Stimulated activated CD8-positive, alpha-beta memory T cell treated with anti-CD3 and anti-CD28 coated beads, Interleukin-7, amount 100 ng/mL, for 48 hours (primary cell): Measurements from ENCODE around the gene GMPPA.

Source experiments
- DNase-seq, 2 donors: peaks; one replicate each; pipeline ENCODE4 v3.0.0-alpha.2; 2020; ENCODE audit warnings: low read depth in 1 of 2; ENCODE audit errors: extremely low read depth in 1 of 2

The GMPPA gene

GRCh38 chr2:219484343-219485200 lies 14.1 kb upstream of the GMPPA start:
- no peak for DNase-seq

GRCh38 chr2:219485201-219485580 lies 13.5 kb upstream of the GMPPA start:
- DNase-seq = no peak

GRCh38 chr2:219486380-219486959 lies 12.2 kb upstream of the GMPPA start:
- no peak for DNase-seq

- no peak for DNase-seq
Measured at GRCh38 chr2:219488149-219488843, 10.4 kb upstream of the GMPPA start.

GRCh38 chr2:219488844-219489194 lies 9.9 kb upstream of the GMPPA start:
- no peak for DNase-seq

- DNase-seq = no peak
Measured at GRCh38 chr2:219489315-219489714, 9.4 kb upstream of the GMPPA start.

- no peak for DNase-seq
Measured at GRCh38 chr2:219490186-219490585, 8.5 kb upstream of the GMPPA start.

- no peak for DNase-seq
Measured at GRCh38 chr2:219490600-219491130, 8.0 kb upstream of the GMPPA start.

- no peak for DNase-seq
Measured at GRCh38 chr2:219491278-219491963, 7.3 kb upstream of the GMPPA start.

- DNase-seq = no peak
Measured at GRCh38 chr2:219492575-219492974, 6.1 kb upstream of the GMPPA start.

- DNase-seq = no peak
Measured at GRCh38 chr2:219493086-219493485, 5.6 kb upstream of the GMPPA start.

- DNase-seq = no peak
Measured at GRCh38 chr2:219494952-219495530, 3.6 kb upstream of the GMPPA start.

GRCh38 chr2:219495531-219496122 lies 3.1 kb upstream of the GMPPA start:
- peak in 1 of 2 donors; percentile 43 for DNase-seq

GRCh38 chr2:219496247-219496824 lies 2.4 kb upstream of the GMPPA start:
- DNase-seq = no peak

GRCh38 chr2:219496825-219497494 lies 1.7 kb upstream of the GMPPA start:
- no peak for DNase-seq

- DNase-seq = no peak
Measured at GRCh38 chr2:219497495-219498279, 1.0 kb upstream of the GMPPA start.

- DNase-seq = no peak
Measured at GRCh38 chr2:219499058-219499307, 292 bp downstream of the GMPPA start.

- no peak for DNase-seq
Measured at GRCh38 chr2:219499555-219499954, 864 bp downstream of the GMPPA start.

- DNase-seq = no peak
Measured at GRCh38 chr2:219500135-219500534, 1.4 kb downstream of the GMPPA start.
